Caco-2 (cell line): ENCODE data around the gene CDH20. TPM values are rescaled to one million over a fixed set of nuclear protein-coding genes. Genes with fewer than 3 reads are reported as not detected.

ENCODE experiments used
- BruUV-seq: library from RNA; stranded (reverse); fragments of 400-500 nt; replicated peaks from 2 replicates; lab custom pipeline; 2021; lab: Mats Ljungman, UMichigan
- CTCF ChIA-PET: fragments of 300-600 bp; sonication (Branson Sonifier 250); formaldehyde crosslinking; loops from one replicate; lab custom pipeline; 2022; ENCODE audit warnings: antibody characterized with exemption; lab: Charles Lee
- POLR2A ChIA-PET: fragments of 300-600 bp; sonication (Branson Sonifier 250); formaldehyde crosslinking; loops from one replicate; lab custom pipeline; 2022; ENCODE audit warnings: antibody characterized with exemption; lab: Charles Lee
- DNase-seq, 2 experiments: peaks; one replicate each; pipeline versions ENCODE4 v3.0.0 to v3.0.0-alpha.2; 2020 to 2022
- H3K27me3 ChIP-seq: replicated peaks from 2 replicates; pipeline ENCODE4 v1.6.0; 2011; ENCODE audit warnings: low read length; ENCODE audit not compliant: control insufficient read depth, insufficient read depth
- H3K36me3 ChIP-seq: 2 replicates; pipeline ENCODE4 v1.5.1; 2011; ENCODE audit warnings: low read length; ENCODE audit not compliant: control insufficient read depth, insufficient read depth
- H3K4me1 ChIP-seq: fragments of 250-450 bp; sonication (Bioruptor Pico); 2 replicates; pipeline ENCODE4 v1.5.1; 2020; ENCODE audit warnings: mild to moderate bottlenecking
- H3K4me3 ChIP-seq: 2 replicates; pipeline ENCODE4 v1.5.1; 2011; ENCODE audit warnings: low read depth, mild to moderate bottlenecking, control low read depth, low read length
- H3K9me3 ChIP-seq: fragments of 250-450 bp; sonication (Bioruptor Pico); 2 replicates; pipeline ENCODE4 v1.5.1; 2020; ENCODE audit warnings: mild to moderate bottlenecking, moderate library complexity
- H3K27ac Mint-ChIP-seq: one replicate; pipeline ENCODE4 v1.8.0; 2022; ENCODE audit warnings: mixed read lengths; ENCODE audit not compliant: unreplicated experiment
- H3K27me3 Mint-ChIP-seq: one replicate; pipeline ENCODE4 v1.8.0; 2022; ENCODE audit warnings: mixed read lengths; ENCODE audit not compliant: insufficient read depth, unreplicated experiment
- H3K36me3 Mint-ChIP-seq: one replicate; pipeline ENCODE4 v1.8.0; 2022; ENCODE audit warnings: mild to moderate bottlenecking, mixed read lengths; ENCODE audit not compliant: insufficient read depth, unreplicated experiment
- H3K4me1 Mint-ChIP-seq: one replicate; pipeline ENCODE4 v1.8.0; 2022; ENCODE audit warnings: low read depth, mixed read lengths; ENCODE audit not compliant: unreplicated experiment
- H3K4me3 Mint-ChIP-seq: one replicate; pipeline ENCODE4 v1.8.0; 2022; ENCODE audit warnings: mild to moderate bottlenecking, moderate library complexity, mixed read lengths; ENCODE audit not compliant: unreplicated experiment
- H3K9me3 Mint-ChIP-seq: one replicate; pipeline ENCODE4 v1.8.0; 2022; ENCODE audit warnings: mixed read lengths; ENCODE audit not compliant: unreplicated experiment
- CTCF ChIP-seq, 2 experiments: fragments of 200-600 bp in 1 of 2; IDR thresholded peaks; 1 replicate in 1 of 2; 2 replicates in 1 of 2; pipeline versions ENCODE4 v1.5.1 to v1.8.0; 2011 to 2022; ENCODE audit warnings: antibody characterized with exemption in 1 of 2, control low read depth in 1 of 2, inconsistent platforms in 1 of 2, low read depth in 1 of 2, low read length in 1 of 2, mild to moderate bottlenecking in 1 of 2, moderate library complexity in 1 of 2; ENCODE audit not compliant: insufficient read depth in 1 of 2, severe bottlenecking in 1 of 2, unreplicated experiment in 1 of 2
- intact Hi-C: fragments of 100-400 bp; cut with micrococcal nuclease; formaldehyde crosslinking; loops from one replicate; pipeline ENCODE4 v1.10.0; 2022; ENCODE audit not compliant: unreplicated experiment
- total RNA-seq: library from RNA; stranded (reverse); gene quantifications from 2 replicates; pipeline ENCODE4 v1.2.3, GENCODE V29; 2022

CDH20 gene
- total RNA-seq, 1 experiment from 2014 or later, result not detected

GRCh38 chr18:61497422-61497821 is 164.2 kb downstream of the CDH20 start:
- ChIA-PET CTCF (no interaction called here), POLR2A (no interaction called here)
- TF ChIP-seq CTCF (IDR thresholded peaks at IDR 0.05; ENCODE audit: insufficient read depth in 1 of 2, low read depth in 1 of 2, low read length in 1 of 2, severe bottlenecking in 1 of 2, unreplicated experiment in 1 of 2), result no peak
- Mint-ChIP-seq H3K4me1 (no peaks in the 10 kb centered on the region), H3K4me3 (no peak overlapping the region), H3K27ac (no peak overlapping the region), H3K36me3 (no peaks in the 10 kb centered on the region), H3K27me3 (no peaks in the 10 kb centered on the region), H3K9me3 (no peaks in the 10 kb centered on the region)
- H3K36me3 ChIP-seq, result no peaks in the 10 kb centered on the region
- H3K4me1 ChIP-seq, result no peaks in the 10 kb centered on the region
- H3K9me3 ChIP-seq, result no peaks in the 10 kb centered on the region
- no peak for DNase-seq
- intact Hi-C loops, result no loop called here
- no TSS peak for BruUV-seq
- H3K4me3 ChIP-seq, result no peak overlapping the region
- H3K27me3 ChIP-seq, result no peaks in the 10 kb centered on the region

GRCh38 chr18:61502472-61502871 is 169.2 kb downstream of the CDH20 start:
- Histone ChIP-seq H3K9me3 (no peaks in the 10 kb centered on the region), H3K4me3 (no peak overlapping the region), H3K36me3 (no peaks in the 10 kb centered on the region), H3K4me1 (no peaks in the 10 kb centered on the region), H3K27me3 (no peaks in the 10 kb centered on the region)
- intact Hi-C loops, result loop anchor here (1.0 to 10.0 kb wide), 3 partner anchors 180 to 818 kb away; no protein-coding TSS in a partner anchor
- Mint-ChIP-seq H3K27ac (no peak overlapping the region), H3K9me3 (no peaks in the 10 kb centered on the region), H3K27me3 (peaks cover 4% of the 10 kb centered on the region), H3K36me3 (no peaks in the 10 kb centered on the region), H3K4me3 (no peak overlapping the region), H3K4me1 (no peaks in the 10 kb centered on the region)
- peak; percentile 27 to 35 for DNase-seq
- POLR2A ChIA-PET, result no interaction called here
- TF ChIP-seq CTCF (IDR thresholded peaks at IDR 0.05; ENCODE audit: insufficient read depth in 1 of 2, low read depth in 1 of 2, low read length in 1 of 2, severe bottlenecking in 1 of 2, unreplicated experiment in 1 of 2), result peak; percentile 41 to 58
- no TSS peak for BruUV-seq
- CTCF ChIA-PET, result interaction anchor here (1.0 to 1.9 kb wide), 2 partner anchors 180 to 181 kb away, joined by 4 to 7 read pairs; no protein-coding TSS in a partner anchor

- H3K27ac Mint-ChIP-seq, result no peak overlapping the region
- no peaks in the 10 kb centered on the region for H3K9me3 ChIP-seq
- no TSS peak for BruUV-seq
- no peak overlapping the region for H3K4me3 ChIP-seq
- H3K36me3 Mint-ChIP-seq, result no peaks in the 10 kb centered on the region
- intact Hi-C loops, result loop anchor here (5.0 to 10.0 kb wide), 2 partner anchors 416 to 819 kb away; no protein-coding TSS in a partner anchor
- no peaks in the 10 kb centered on the region for H3K9me3 Mint-ChIP-seq
- H3K4me1 Mint-ChIP-seq, result no peaks in the 10 kb centered on the region
- no peaks in the 10 kb centered on the region for H3K27me3 ChIP-seq
- no peak for DNase-seq
- H3K36me3 ChIP-seq, result no peaks in the 10 kb centered on the region
- H3K4me3 Mint-ChIP-seq, result no peak overlapping the region
- CTCF ChIA-PET, result interaction anchor here (1.9 kb wide), 1 partner anchor 181 kb away, joined by 7 read pairs; no protein-coding TSS in a partner anchor
- no peak for TF ChIP-seq CTCF (IDR thresholded peaks at IDR 0.05; ENCODE audit: insufficient read depth in 1 of 2, low read depth in 1 of 2, low read length in 1 of 2, severe bottlenecking in 1 of 2, unreplicated experiment in 1 of 2)
- POLR2A ChIA-PET, result no interaction called here
- H3K27me3 Mint-ChIP-seq, result peaks cover 4% of the 10 kb centered on the region
- no peaks in the 10 kb centered on the region for H3K4me1 ChIP-seq
Observed at GRCh38 chr18:61503688-61504087, 170.5 kb downstream of the CDH20 start.
